KBM-7 (cell line): ENCODE measurements around the gene KRTAP3-1.

Source experiments
- DNase-seq: peaks from one replicate; pipeline ENCODE4 v3.0.0-alpha.2; 2015
- in situ Hi-C: fragments of 300-500 bp; cut with MboI; formaldehyde crosslinking; loops from 2 replicates; pipeline ENCODE4 v1.14.3; 2020; ENCODE audit warnings: low sequenced_read_pairs, low pct_unique_long_range_greater_than_20kb, mixed read lengths

Gene KRTAP3-1

DNA sequence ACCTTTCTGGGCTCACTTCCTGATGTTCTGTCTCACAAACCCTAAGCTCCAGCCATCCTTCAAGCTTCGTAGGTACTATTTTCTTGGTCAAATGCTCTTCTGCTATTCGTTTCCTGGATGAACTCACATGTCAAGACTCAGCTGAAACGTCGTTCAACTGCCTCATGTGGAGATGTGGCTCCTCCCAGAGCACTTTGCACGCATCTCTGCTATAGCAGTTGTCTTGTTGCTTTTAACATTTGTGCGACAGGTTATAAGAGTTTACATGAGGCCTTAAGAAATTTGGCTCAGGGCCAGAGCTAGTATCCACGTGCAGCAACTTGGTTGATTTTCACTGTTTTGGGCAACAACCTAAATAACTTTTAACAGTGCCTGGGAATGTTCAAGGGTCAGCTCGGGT lies 22.0 kb downstream of the KRTAP3-1 start:
- no peak for DNase-seq
- in situ Hi-C loops, result no loop called here

- in situ Hi-C loops, result no loop called here
- DNase-seq, result no peak
Measured at GRCh38 chr17:40984226-40984625, 24.7 kb downstream of the KRTAP3-1 start, which contains the start of gene KRT40. Gene KRT40, minus strand, starts transcription at chr17:40984326. Its CDS starts 53 bp downstream, at chr17:40984273.

DNA sequence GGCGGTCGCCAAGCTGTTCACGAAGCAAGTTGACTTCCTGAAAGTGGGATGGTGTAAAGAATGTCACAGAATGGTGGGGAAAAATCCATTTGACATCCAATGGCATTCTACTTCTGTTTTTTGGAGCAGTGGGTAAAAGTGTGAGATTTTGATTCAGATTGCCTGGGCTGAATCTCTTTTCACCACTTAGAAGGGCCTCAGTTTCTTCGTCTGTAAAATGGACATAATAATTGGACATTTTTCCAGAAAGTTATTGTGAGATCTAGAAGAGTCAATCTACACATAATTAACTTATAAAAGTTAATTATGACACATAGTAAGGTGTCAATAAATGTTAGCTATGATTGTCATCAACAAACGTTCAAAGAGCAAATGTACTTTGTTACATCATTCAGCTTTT lies 27.8 kb downstream of the KRTAP3-1 start:
- DNase-seq, result no peak
- in situ Hi-C loops, result no loop called here

DNA sequence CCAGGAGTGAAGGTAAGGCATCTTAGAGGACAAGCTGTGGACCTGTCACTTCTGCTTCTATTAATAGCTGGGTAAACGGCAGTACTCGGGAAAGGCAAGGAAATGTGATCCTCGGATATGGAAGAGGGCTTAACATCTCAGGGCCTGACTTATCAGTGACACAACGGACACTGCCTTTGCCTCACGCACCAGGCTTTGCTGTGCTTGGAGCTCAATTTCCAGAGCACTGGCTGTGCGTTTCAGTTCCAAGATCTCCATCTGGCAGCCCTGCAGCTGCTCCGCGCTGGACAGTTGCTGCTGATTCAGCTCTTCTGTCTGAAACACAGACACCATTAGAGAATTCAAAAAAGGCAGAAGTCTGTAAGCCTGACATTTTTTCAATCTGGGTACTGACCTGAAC lies 28.3 kb downstream of the KRTAP3-1 start:
- DNase-seq, result no peak
- in situ Hi-C loops, result no loop called here

DNA sequence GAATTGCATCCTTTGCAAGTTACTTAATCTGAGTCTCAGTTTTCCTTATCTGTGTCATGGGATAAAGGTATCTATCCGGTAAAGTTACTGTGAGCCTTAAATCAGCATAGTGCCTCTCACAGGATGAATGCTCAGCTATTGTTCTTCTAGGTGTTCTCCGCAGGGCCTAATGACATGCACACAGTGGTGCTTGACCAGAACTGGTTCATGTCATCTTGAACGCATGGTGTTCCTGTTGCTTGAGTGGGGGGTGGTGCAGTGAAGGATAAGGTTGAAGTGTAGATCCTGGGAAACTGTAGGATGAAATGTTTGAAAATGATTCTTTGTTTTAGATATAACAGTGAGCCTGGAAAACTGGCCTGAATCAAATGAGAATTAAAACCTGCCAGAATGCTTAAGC lies 28.8 kb downstream of the KRTAP3-1 start:
- DNase-seq, result no peak
- in situ Hi-C loops, result no loop called here

DNA sequence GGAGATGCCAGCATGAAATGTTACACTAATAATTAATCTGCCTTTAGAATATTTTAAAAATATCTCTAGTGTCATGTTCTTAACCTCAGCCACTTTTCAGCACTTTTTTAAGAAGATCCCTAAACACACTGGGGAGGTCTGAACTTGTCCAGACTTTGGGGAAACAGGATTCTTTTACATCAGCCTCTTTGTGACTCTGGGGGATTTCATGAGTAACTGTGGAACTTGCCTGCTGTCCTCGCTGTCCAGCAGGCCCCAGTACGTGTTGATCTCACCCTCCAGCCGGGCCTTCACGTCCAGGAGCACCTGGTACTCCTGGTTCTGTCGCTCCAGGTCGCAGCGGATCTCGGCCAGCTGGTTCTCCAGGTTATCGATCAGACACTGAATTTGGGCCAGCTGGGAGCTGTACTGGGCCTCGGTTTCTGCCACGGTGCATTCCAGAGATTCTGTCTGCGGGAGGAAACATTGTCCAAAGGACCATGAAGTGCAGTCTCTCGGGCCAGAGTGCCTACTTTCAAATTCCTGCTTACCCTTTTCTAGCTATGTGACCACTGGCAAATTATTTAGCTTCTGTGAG lies 30.3 kb downstream of the KRTAP3-1 start:
- no peak for DNase-seq
- in situ Hi-C loops, result no loop called here

DNA sequence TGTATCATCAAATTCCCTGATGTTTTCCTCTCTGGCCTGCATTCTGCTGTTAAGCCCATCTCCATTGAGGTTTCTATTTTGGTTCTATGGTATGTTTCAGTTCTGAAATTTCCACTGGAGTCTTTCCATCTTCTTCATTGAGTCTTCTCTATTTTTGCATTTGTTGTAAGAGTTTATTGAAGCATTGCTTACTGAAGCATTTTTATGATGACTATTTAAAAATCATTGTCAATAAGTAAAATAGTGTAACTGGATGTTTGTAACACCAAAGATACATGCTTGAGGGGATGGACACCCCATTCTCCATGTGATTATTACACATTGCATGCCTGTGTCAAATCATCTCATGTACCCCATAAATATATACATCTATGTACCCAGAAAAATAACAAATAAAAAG lies 33.4 kb downstream of the KRTAP3-1 start:
- DNase-seq, result no peak
- in situ Hi-C loops, result no loop called here

GRCh38 chr17:40974366-40974765 lies 34.6 kb downstream of the KRTAP3-1 start:
- DNase-seq, result no peak
- in situ Hi-C loops, result no loop called here

DNA sequence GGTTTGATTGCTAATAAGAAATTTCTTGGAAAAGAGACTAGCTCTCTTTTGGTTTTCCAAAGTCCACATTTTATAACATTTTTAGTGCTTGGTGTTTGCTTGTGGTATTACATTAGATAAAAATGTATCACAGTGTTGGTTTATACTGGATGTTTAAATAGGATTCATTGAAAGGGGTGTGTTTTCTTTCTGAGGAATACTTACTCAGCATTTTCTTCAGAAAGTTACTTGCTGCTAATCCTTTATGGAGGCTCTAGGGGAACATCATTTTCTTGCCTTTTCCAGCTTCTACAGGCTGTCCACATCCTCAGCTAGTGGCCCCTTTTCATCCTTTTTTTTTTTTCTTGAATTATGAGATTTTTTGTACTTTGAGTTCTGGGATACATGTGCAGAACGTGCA lies 41.3 kb downstream of the KRTAP3-1 start:
- in situ Hi-C loops, result no loop called here
- no peak for DNase-seq

GRCh38 chr17:40966848-40967247 lies 42.1 kb downstream of the KRTAP3-1 start, which contains the start of gene KRT39:
Gene KRT39, minus strand, starts transcription at chr17:40966948. Its CDS starts 92 bp downstream, at chr17:40966856.
- DNase-seq, result no peak
- in situ Hi-C loops, result no loop called here

- DNase-seq, result peak; percentile 22
- in situ Hi-C loops, result no loop called here
Measured at GRCh38 chr17:40963838-40964237, 45.1 kb downstream of the KRTAP3-1 start.

DNA sequence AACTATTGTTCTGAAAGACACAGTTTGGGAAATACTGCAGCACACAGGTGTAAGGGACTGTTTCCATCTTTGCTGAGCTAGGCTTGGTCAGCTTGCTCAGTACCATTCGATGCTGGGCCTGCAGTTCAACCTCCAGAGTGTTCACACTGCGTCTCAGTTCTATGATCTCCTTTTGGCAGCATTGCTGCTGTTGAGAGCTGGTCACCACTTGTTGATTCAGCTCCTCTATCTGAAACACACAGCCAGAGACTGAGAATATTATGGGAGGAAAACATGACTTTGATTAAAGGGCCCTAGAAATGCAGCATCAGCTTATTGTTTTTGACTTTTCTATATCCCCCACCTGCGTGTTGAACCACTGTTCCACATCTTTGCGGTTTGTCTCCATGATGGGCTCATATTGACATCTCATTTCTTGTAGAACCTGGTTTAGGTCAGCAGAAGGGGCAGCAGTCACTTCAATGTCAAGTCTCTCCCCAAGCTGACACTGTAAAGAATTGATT lies 46.8 kb downstream of the KRTAP3-1 start:
- in situ Hi-C loops, result no loop called here
- no peak for DNase-seq

DNA sequence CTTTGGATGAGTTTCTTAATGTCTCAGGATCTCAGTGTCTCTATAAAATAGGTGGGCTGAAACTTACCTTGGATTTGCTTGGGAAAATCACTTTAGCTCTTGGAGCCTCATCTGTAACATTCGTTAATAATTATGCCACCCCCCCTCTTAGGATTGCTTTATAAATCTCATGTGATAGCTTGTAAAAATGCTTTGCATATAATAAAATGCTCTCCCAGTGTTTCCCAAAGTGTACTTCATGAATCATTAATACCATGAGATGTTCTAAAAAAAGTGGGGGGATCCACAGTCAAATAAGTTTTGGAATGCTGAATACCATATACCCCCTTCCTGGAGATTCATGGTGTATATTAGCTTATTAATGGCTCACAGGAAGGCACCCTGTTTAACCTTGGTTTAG lies 47.3 kb downstream of the KRTAP3-1 start:
- in situ Hi-C loops, result no loop called here
- DNase-seq, result no peak

DNA sequence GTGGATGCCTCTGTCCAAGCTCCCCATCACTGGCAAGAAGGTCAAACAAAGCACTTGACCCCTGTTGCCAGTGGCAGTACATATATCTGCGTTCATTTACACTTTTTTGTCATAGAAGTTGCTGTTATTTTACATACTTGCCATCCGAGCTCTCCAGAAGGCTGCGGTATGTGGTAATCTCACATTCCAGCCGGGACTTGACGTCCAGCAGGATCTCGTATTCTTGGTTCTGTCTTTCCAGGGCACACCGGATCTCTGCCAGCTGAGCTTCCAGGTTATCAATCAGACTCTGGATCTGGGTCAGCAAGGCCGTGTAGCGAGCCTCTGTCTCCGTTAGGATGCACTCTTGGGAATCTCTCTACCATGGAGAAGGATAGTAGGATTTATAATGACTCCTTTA lies 48.8 kb downstream of the KRTAP3-1 start:
- DNase-seq, result no peak
- in situ Hi-C loops, result no loop called here
